Activated B cell treated with CpG ODN at 0.5 μM for 24 hours (primary cell): ENCODE measurements around the gene NKTR. TPM values are rescaled to one million over a fixed set of nuclear protein-coding genes. Genes with fewer than 3 reads are reported as not detected.

Experiments used
- ATAC-seq: fragments of 200-7000 bp; cut with Tn5 transposase; one replicate; pipeline ENCODE4 v1.10.0; 2021; ENCODE audit warnings: low read depth, mild to moderate bottlenecking, moderate library complexity
- CTCF ChIA-PET: fragments of 350-600 bp; sonication (Branson Sonifier 250); formaldehyde crosslinking; loops from one replicate; lab custom pipeline; 2021; ENCODE audit warnings: antibody characterized with exemption; lab: Charles Lee
- POLR2A ChIA-PET: fragments of 350-600 bp; sonication (Branson Sonifier 250); formaldehyde crosslinking; loops from one replicate; lab custom pipeline; 2021; ENCODE audit warnings: antibody characterized with exemption; lab: Charles Lee
- DNase-seq: peaks from one replicate; pipeline ENCODE4 v3.0.0; 2022
- H3K27ac Mint-ChIP-seq: one replicate; pipeline ENCODE4 v1.8.0; 2020; ENCODE audit warnings: mixed read lengths
- H3K27me3 Mint-ChIP-seq: one replicate; pipeline ENCODE4 v1.8.0; 2021; ENCODE audit warnings: mixed read lengths
- H3K36me3 Mint-ChIP-seq: one replicate; pipeline ENCODE4 v1.8.0; 2021; ENCODE audit warnings: low read depth, mixed read lengths
- H3K4me1 Mint-ChIP-seq: one replicate; pipeline ENCODE4 v1.8.0; 2021; ENCODE audit warnings: mixed read lengths
- H3K4me3 Mint-ChIP-seq: one replicate; pipeline ENCODE4 v1.8.0; 2020; ENCODE audit warnings: mild to moderate bottlenecking, mixed read lengths
- H3K9me3 Mint-ChIP-seq: one replicate; pipeline ENCODE4 v1.8.0; 2020; ENCODE audit warnings: mixed read lengths
- CTCF ChIP-seq: fragments of 200-600 bp; IDR thresholded peaks from one replicate; pipeline ENCODE4 v1.8.0; 2022; ENCODE audit warnings: antibody characterized with exemption, mild to moderate bottlenecking
- intact Hi-C: fragments of 100-400 bp; cut with micrococcal nuclease; formaldehyde crosslinking; loops from one replicate; pipeline ENCODE4 v1.15.1; 2024
- total RNA-seq: library from RNA; stranded (reverse); gene quantifications from 2 replicates; pipeline ENCODE4 v1.2.3, GENCODE V29; 2022

NKTR gene
- total RNA-seq, 1 donor from 2014 or later, result 126 TPM

- H3K9me3 Mint-ChIP-seq, result no peaks in the 10 kb centered on the region
- H3K27me3 Mint-ChIP-seq, result no peaks in the 10 kb centered on the region
- peaks cover 26% of the 10 kb centered on the region for H3K4me1 Mint-ChIP-seq
- CTCF ChIA-PET, result interaction anchor here (0.6 to 2.5 kb wide), 3 partner anchors 7 to 504 kb away, joined by 3 to 7 read pairs (median 3); partner anchors contain the start of gene SEC22C
- peaks cover 28% of the 10 kb centered on the region for H3K36me3 Mint-ChIP-seq
- peak overlapping the region; percentile 95 for H3K27ac Mint-ChIP-seq
- peak overlapping the region; percentile 93 for H3K4me3 Mint-ChIP-seq
- no peak for TF ChIP-seq CTCF
- no peak for DNase-seq
- no peak for ATAC-seq
- POLR2A ChIA-PET, result interaction anchor here (0.8 to 4.3 kb wide), 5 partner anchors 8 to 214 kb away, joined by 4 to 85 read pairs (median 14); partner anchors contain the start of genes HIGD1A, NKTR, SEC22C and VIPR1
- intact Hi-C loops, result loop anchor here (1.0 to 10.0 kb wide), 4 partner anchors 7 to 1385 kb away; partner anchors contain the start of gene NKTR
Observed at GRCh38 chr3:42589382-42590109, 10.9 kb upstream of the NKTR start.

GRCh38 chr3:42590989-42591756 lies 9.3 kb upstream of the NKTR start:
- Mint-ChIP-seq H3K4me3 (peak overlapping the region; percentile 93), H3K4me1 (peaks cover 26% of the 10 kb centered on the region), H3K27me3 (no peaks in the 10 kb centered on the region), H3K36me3 (peaks cover 40% of the 10 kb centered on the region), H3K27ac (peak overlapping the region; percentile 95), H3K9me3 (no peaks in the 10 kb centered on the region)
- ChIA-PET CTCF (interaction anchor here (0.9 to 2.5 kb wide), 3 partner anchors 9 to 154 kb away, joined by 3 to 7 read pairs (median 3); partner anchors contain the start of gene SEC22C), POLR2A (interaction anchor here (0.7 to 4.3 kb wide), 11 partner anchors 10 to 705 kb away, joined by 3 to 85 read pairs (median 7); partner anchors contain the start of genes HIGD1A, NKTR, SEC22C and VIPR1)
- ATAC-seq, result peak; percentile 26
- no peak for DNase-seq
- intact Hi-C loops, result loop anchor here (1.0 kb wide), 3 partner anchors 9 to 22 kb away; partner anchors contain the start of gene NKTR
- no peak for TF ChIP-seq CTCF

GRCh38 chr3:42591811-42592210 lies 8.7 kb upstream of the NKTR start:
- H3K27ac Mint-ChIP-seq, result peak overlapping the region; percentile 95
- H3K4me3 Mint-ChIP-seq, result peak overlapping the region; percentile 93
- no peaks in the 10 kb centered on the region for H3K27me3 Mint-ChIP-seq
- intact Hi-C loops, result no loop called here
- H3K36me3 Mint-ChIP-seq, result peaks cover 42% of the 10 kb centered on the region
- ChIA-PET CTCF (interaction anchor here (2.5 kb wide), 1 partner anchor 10 kb away, joined by 7 read pairs; the partner anchor contains the start of gene SEC22C), POLR2A (interaction anchor here (0.7 to 4.3 kb wide), 5 partner anchors 10 to 100 kb away, joined by 7 to 85 read pairs (median 15); partner anchors contain the start of genes NKTR, SEC22C and VIPR1)
- no peaks in the 10 kb centered on the region for H3K9me3 Mint-ChIP-seq
- H3K4me1 Mint-ChIP-seq, result peaks cover 26% of the 10 kb centered on the region
- ATAC-seq (no peak), DNase-seq (no peak)
- TF ChIP-seq CTCF, result no peak

- ChIA-PET CTCF (interaction anchor here (0.6 kb wide), 1 partner anchor 140 kb away, joined by 3 read pairs; no protein-coding TSS in a partner anchor), POLR2A (no interaction called here)
- Mint-ChIP-seq H3K4me3 (no peak overlapping the region), H3K4me1 (peaks cover 29% of the 10 kb centered on the region), H3K27me3 (no peaks in the 10 kb centered on the region), H3K27ac (no peak overlapping the region), H3K36me3 (peaks cover 45% of the 10 kb centered on the region), H3K9me3 (no peaks in the 10 kb centered on the region)
- no peak for DNase-seq
- intact Hi-C loops, result no loop called here
- no peak for TF ChIP-seq CTCF
- no peak for ATAC-seq
Observed at GRCh38 chr3:42593635-42594034, 6.9 kb upstream of the NKTR start.
